GM23338 (cell line): Measurements from ENCODE around the gene PITRM1. TPM values are rescaled to one million over a fixed set of nuclear protein-coding genes. Genes with fewer than 3 reads are reported as not detected.

Experiments
- ATAC-seq: fragments of 200-7000 bp; cut with Tn5 transposase; 3 replicates; pipeline ENCODE4 v1.9.1; 2020
- DNase-seq: peaks from one replicate; pipeline ENCODE4 v3.0.0-alpha.2; 2015; ENCODE audit warnings: low spot score
- H2AFZ ChIP-seq: fragments of 200-600 bp; sonication (generic); 2 replicates; pipeline ENCODE4 v1.8.0; 2016; ENCODE audit warnings: antibody characterized with exemption, mild to moderate bottlenecking, moderate library complexity
- H3F3A ChIP-seq: fragments of 200-600 bp; sonication (generic); replicated peaks from 2 replicates; pipeline ENCODE4 v1.8.0; 2017; ENCODE audit warnings: antibody characterized with exemption, mixed run types, low read depth
- H3K27ac ChIP-seq: fragments of 200-600 bp; sonication (generic); 2 replicates; pipeline ENCODE4 v1.6.1; 2016; ENCODE audit warnings: low read depth
- H3K27me3 ChIP-seq: fragments of 200-600 bp; sonication (generic); 2 replicates; pipeline ENCODE4 v1.8.0; 2016; ENCODE audit warnings: mild to moderate bottlenecking, mixed run types, moderate library complexity; ENCODE audit not compliant: insufficient read depth
- H3K36me3 ChIP-seq: fragments of 200-600 bp; sonication (generic); 2 replicates; pipeline ENCODE4 v1.8.0; 2016; ENCODE audit warnings: mild to moderate bottlenecking; ENCODE audit not compliant: insufficient read depth
- H3K4me1 ChIP-seq: fragments of 200-600 bp; sonication (generic); 2 replicates; pipeline ENCODE4 v1.8.0; 2016; ENCODE audit warnings: mild to moderate bottlenecking, moderate library complexity; ENCODE audit not compliant: insufficient read depth
- H3K4me2 ChIP-seq: fragments of 200-600 bp; sonication (generic); 2 replicates; pipeline ENCODE4 v1.7.1; 2017; ENCODE audit warnings: mixed run types
- H3K4me3 ChIP-seq: fragments of 200-600 bp; sonication (generic); 2 replicates; pipeline ENCODE4 v1.6.1; 2016; ENCODE audit warnings: mixed run types
- H3K79me2 ChIP-seq: fragments of 200-600 bp; sonication (generic); replicated peaks from 2 replicates; pipeline ENCODE4 v1.8.0; 2017; ENCODE audit warnings: mild to moderate bottlenecking; ENCODE audit not compliant: insufficient read depth
- H3K9me2 ChIP-seq: fragments of 200-600 bp; sonication (generic); 2 replicates; pipeline ENCODE4 v1.8.0; 2017; ENCODE audit not compliant: insufficient read depth
- H4K20me1 ChIP-seq: fragments of 200-600 bp; sonication (generic); replicated peaks from 2 replicates; pipeline ENCODE4 v1.8.0; 2017; ENCODE audit warnings: mild to moderate bottlenecking; ENCODE audit not compliant: insufficient read depth
- H3K27ac Mint-ChIP-seq: 2 replicates; pipeline ENCODE4 v1.8.0; 2020; ENCODE audit warnings: inconsistent platforms, mild to moderate bottlenecking, moderate library complexity, mixed read lengths
- H3K27me3 Mint-ChIP-seq: 3 replicates; pipeline ENCODE4 v1.8.0; 2022; ENCODE audit warnings: low read depth, mild to moderate bottlenecking, moderate library complexity, mixed read lengths, inconsistent platforms; ENCODE audit not compliant: insufficient read depth, poor library complexity
- H3K36me3 Mint-ChIP-seq: 3 replicates; pipeline ENCODE4 v1.8.0; 2021; ENCODE audit warnings: low read depth, mild to moderate bottlenecking, inconsistent platforms, moderate library complexity, mixed read lengths
- H3K4me1 Mint-ChIP-seq: 3 replicates; pipeline ENCODE4 v1.8.0; 2020; ENCODE audit warnings: mild to moderate bottlenecking, inconsistent platforms, mixed read lengths
- H3K4me3 Mint-ChIP-seq: 3 replicates; pipeline ENCODE4 v1.8.0; 2021; ENCODE audit warnings: moderate library complexity, mild to moderate bottlenecking, inconsistent platforms, mixed read lengths
- H3K9me3 Mint-ChIP-seq: 3 replicates; pipeline ENCODE4 v1.8.0; 2020; ENCODE audit warnings: moderate library complexity, mild to moderate bottlenecking, inconsistent platforms, mixed read lengths
- CREB1 ChIP-seq: fragments of 250-450 bp; sonication (Bioruptor Pico); IDR thresholded peaks from 2 replicates; pipeline ENCODE4 v1.5.0; 2020; ENCODE audit warnings: low read depth, mild to moderate bottlenecking, moderate library complexity
- CTCF ChIP-seq, 2 experiments: fragments of 200-600 bp in 1 of 2; sonication (generic) in 1 of 2; conservative IDR thresholded peaks; 2 replicates each; pipeline versions ENCODE4 v1.5.1 to v1.6.1; 2016 to 2017; ENCODE audit warnings: antibody characterized with exemption in 2 of 2, low read depth in 2 of 2, mild to moderate bottlenecking in 2 of 2, moderate library complexity in 1 of 2
- ETS1 ChIP-seq: IDR thresholded peaks from 2 replicates; pipeline ENCODE4 v1.6.1; 2016; ENCODE audit warnings: antibody characterized with exemption
- EZH2 ChIP-seq: fragments of 200-600 bp; sonication (generic); IDR thresholded peaks from one replicate; pipeline ENCODE4 v1.8.0; 2017; ENCODE audit warnings: antibody characterized with exemption, mild to moderate bottlenecking, low read depth; ENCODE audit not compliant: unreplicated experiment
- EZH2phosphoT487 ChIP-seq: fragments of 200-600 bp; sonication (generic); IDR thresholded peaks from one replicate; pipeline ENCODE4 v1.8.1; 2018; ENCODE audit warnings: antibody characterized with exemption; ENCODE audit not compliant: unreplicated experiment
- JUNB ChIP-seq: IDR thresholded peaks from one replicate; pipeline ENCODE4 v1.6.1; 2016; ENCODE audit warnings: antibody characterized with exemption; ENCODE audit not compliant: unreplicated experiment
- NANOG ChIP-seq: IDR thresholded peaks from 2 replicates; pipeline ENCODE4 v1.6.1; 2016; ENCODE audit warnings: antibody characterized with exemption, borderline replicate concordance
- POLR2AphosphoS5 ChIP-seq: IDR thresholded peaks from 2 replicates; pipeline ENCODE4 v1.6.1; 2016; ENCODE audit warnings: antibody characterized with exemption, low read depth
- REST ChIP-seq: IDR thresholded peaks from one replicate; pipeline ENCODE4 v1.6.1; 2018; ENCODE audit warnings: antibody characterized with exemption; ENCODE audit not compliant: unreplicated experiment
- STAT1 ChIP-seq: IDR thresholded peaks from one replicate; pipeline ENCODE4 v1.6.1; 2016; ENCODE audit warnings: antibody characterized with exemption; ENCODE audit not compliant: unreplicated experiment
- ZNF114 ChIP-seq: fragments of 250-450 bp; sonication (Bioruptor Pico); IDR thresholded peaks from 2 replicates; pipeline ENCODE4 v1.5.0; 2020; ENCODE audit warnings: mild to moderate bottlenecking, moderate library complexity
- ZNF331 ChIP-seq: fragments of 250-450 bp; sonication (Bioruptor Pico); IDR thresholded peaks from 2 replicates; pipeline ENCODE4 v1.5.0; 2020; ENCODE audit warnings: low read depth, mild to moderate bottlenecking, moderate library complexity
- ZNF462 ChIP-seq: fragments of 250-450 bp; sonication (Bioruptor Pico); IDR thresholded peaks from 2 replicates; pipeline ENCODE4 v1.5.0; 2020; ENCODE audit warnings: mild to moderate bottlenecking, moderate library complexity
- polyA plus RNA-seq: library from polyadenylated mRNA; unstranded; fragments of >200 nt; fragmentation: Nextera tagmentation; extraction: Ambion mirVana; gene quantifications from 2 replicates; pipeline ENCODE4 v1.2.1, GENCODE V29; 2016
- total RNA-seq: library from RNA; depleted of rRNA; stranded (reverse); fragments of >200 nt; shearing (Covaris generic); gene quantifications from 2 replicates; pipeline ENCODE4 v1.2.3, GENCODE V29; 2014

PITRM1 gene
- total and polyA plus RNA-seq, 2 experiments from 2014 or later = 29.0 to 33.0 TPM

GRCh38 chr10:3093996-3094395 is 78.6 kb downstream of the PITRM1 start:
- no peak overlapping the region for H3K4me2 ChIP-seq
- peak overlapping the region; percentile 72 for H3K27ac ChIP-seq
- no peak overlapping the region for H2AFZ ChIP-seq
- H3K4me1 ChIP-seq = peaks cover 19% of the 10 kb centered on the region; the same call in 1 of the 2 replicates
- H3K4me1 Mint-ChIP-seq = peaks cover 40% of the 10 kb centered on the region
- no peaks in the 10 kb centered on the region for H3K27me3 ChIP-seq
- H3K27me3 Mint-ChIP-seq = peaks cover 6% of the 10 kb centered on the region
- no peaks in the 10 kb centered on the region; the same call in 2 of the 3 replicates for H3K9me3 Mint-ChIP-seq
- no peak overlapping the region for H3K4me3 Mint-ChIP-seq
- H3K79me2 ChIP-seq = peaks cover 98% of the 10 kb centered on the region
- H4K20me1 ChIP-seq = peaks cover 13% of the 10 kb centered on the region
- H3K27ac Mint-ChIP-seq = no peak overlapping the region; the same call in 1 of the 2 replicates
- no peaks in the 10 kb centered on the region for H3F3A ChIP-seq
- H3K36me3 ChIP-seq = peaks cover 6% of the 10 kb centered on the region; the same call in 1 of the 2 replicates
- no peak for TF ChIP-seq POLR2AphosphoS5
- TF ChIP-seq ETS1 = no peak
- no peak for TF ChIP-seq EZH2phosphoT487
- no peak for TF ChIP-seq JUNB
- TF ChIP-seq STAT1 = no peak
- TF ChIP-seq EZH2 = no peak
- TF ChIP-seq ZNF114 (CRISPR knock-in tag) = no peak
- no peak for TF ChIP-seq CTCF (conservative IDR thresholded peaks at IDR 0.05; ENCODE audit: low read depth in 2 of 2)
- TF ChIP-seq ZNF462 (CRISPR knock-in tag) = no peak
- no peak for TF ChIP-seq CREB1 (CRISPR knock-in tag)
- TF ChIP-seq ZNF331 (CRISPR knock-in tag) = no peak
- no peak for TF ChIP-seq REST
- no peak for TF ChIP-seq NANOG
- no peaks in the 10 kb centered on the region for H3K9me2 ChIP-seq
- H3K36me3 Mint-ChIP-seq = peaks cover 31% of the 10 kb centered on the region
- no peak for ATAC-seq
- H3K4me3 ChIP-seq = no peak overlapping the region
- no peak for DNase-seq
